WI38 (cell line): ENCODE data around the gene ZFHX3.

Source experiments
- H3K4me3 ChIP-seq: 2 replicates; pipeline ENCODE4 v1.5.1; 2011; ENCODE audit warnings: low read depth, mild to moderate bottlenecking, control low read depth, low read length
- TF ChIP-seq, protein P1 (sequence below): IDR thresholded peaks from 2 replicates; pipeline ENCODE4 v1.5.1; 2012; ENCODE audit warnings: low read depth, mild to moderate bottlenecking, control low read depth, low read length

The ZFHX3 gene

DNA sequence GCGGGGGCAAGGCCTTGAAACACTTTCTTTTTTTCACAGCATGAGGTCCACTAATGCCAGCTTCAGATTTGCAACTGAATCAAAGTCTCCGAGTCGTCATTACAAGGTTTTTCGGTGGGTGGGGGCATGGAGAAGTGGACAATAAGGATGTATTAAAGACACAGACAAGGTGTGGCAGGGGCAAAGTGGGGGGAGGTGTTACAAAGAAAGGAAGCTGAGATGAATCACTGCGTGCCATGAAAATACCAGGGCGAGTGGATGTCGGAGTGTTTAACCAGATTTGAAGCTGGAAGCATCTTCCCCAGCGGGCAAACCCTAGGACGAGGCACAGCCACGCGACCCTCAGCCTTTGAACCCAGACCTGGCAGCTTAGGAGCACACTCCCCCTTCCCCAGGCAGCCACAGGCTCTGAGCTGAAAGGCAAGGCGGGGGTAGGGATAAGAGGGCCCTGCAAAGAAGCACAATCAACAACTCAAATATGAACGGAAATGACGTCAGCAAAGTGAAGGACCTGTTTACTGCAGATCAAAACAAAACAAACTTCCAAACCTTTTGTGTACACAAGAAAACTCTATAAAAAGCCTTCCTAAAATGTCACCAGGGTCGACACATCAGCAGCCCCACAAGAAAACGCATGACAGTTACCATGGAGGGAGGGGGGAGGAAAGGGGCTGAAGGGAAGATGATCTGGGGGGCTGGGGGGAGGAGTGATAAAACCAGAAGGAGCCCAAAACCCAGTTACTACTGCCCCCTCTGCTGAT lies 5.6 kb upstream of the ZFHX3 start:
- H3K4me3 ChIP-seq, result peak overlapping the region; percentile 42
- TF ChIP-seq, protein P1, sequence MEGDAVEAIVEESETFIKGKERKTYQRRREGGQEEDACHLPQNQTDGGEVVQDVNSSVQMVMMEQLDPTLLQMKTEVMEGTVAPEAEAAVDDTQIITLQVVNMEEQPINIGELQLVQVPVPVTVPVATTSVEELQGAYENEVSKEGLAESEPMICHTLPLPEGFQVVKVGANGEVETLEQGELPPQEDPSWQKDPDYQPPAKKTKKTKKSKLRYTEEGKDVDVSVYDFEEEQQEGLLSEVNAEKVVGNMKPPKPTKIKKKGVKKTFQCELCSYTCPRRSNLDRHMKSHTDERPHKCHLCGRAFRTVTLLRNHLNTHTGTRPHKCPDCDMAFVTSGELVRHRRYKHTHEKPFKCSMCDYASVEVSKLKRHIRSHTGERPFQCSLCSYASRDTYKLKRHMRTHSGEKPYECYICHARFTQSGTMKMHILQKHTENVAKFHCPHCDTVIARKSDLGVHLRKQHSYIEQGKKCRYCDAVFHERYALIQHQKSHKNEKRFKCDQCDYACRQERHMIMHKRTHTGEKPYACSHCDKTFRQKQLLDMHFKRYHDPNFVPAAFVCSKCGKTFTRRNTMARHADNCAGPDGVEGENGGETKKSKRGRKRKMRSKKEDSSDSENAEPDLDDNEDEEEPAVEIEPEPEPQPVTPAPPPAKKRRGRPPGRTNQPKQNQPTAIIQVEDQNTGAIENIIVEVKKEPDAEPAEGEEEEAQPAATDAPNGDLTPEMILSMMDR, result no peak

DNA sequence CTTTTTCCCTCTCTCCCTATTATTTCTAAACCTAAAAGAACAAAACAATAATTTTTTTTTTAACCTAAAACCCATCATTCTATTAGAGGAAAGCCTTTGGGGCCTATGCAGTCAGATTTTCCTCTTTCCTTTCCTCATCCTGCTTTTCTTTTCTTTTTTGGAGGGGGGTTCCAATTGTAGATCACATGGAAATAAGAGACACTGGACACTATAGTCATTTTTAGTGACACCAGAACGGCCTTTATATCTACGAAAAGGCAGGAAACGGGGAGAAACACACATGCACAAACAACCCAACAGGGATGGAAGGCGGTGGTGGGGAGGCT lies 5.1 kb upstream of the ZFHX3 start:
- H3K4me3 ChIP-seq, result peak overlapping the region; percentile 42
- TF ChIP-seq, protein P1, result no peak

DNA sequence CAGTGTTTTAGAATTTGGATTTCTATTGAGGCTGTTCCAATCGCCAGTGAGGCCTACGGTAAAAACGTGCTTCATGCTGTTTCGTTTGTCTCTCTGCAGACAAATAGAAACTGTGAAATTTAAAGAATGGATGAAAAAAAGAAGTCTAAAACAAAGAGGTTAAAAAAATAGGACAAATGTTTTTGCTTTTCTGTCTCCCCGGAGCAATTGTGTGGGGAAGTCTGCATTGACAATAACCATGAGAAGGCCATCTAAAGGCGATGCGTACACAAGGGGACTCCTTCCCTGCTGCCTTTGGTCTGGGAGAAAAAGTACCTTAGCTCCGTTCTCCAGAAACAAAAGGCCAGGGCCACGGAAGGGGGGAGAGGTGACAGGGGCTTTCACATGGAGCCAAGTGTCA lies 4.6 kb upstream of the ZFHX3 start:
- TF ChIP-seq, protein P1, result no peak
- H3K4me3 ChIP-seq, result peak overlapping the region; percentile 42

DNA sequence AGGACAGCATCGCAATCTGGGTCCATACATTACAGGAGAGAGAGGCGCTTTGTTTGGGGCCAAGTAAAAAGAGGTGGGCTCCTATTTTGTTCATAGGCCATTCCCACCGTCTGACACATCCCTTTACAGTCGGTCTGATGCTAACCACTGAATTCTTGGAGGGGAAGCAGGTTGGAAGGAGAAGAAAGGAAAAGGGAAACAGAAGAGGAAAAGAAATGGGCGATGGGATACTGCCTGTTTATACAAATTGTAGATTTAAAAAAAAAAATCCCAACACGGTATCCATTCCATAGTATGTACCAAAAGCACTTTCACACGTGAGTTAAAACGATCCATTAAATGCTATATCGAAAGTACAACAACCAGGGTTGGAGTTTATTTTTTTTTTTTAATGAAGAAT lies 4.0 kb upstream of the ZFHX3 start:
- TF ChIP-seq, protein P1, result no peak
- H3K4me3 ChIP-seq, result peak overlapping the region; percentile 37

DNA sequence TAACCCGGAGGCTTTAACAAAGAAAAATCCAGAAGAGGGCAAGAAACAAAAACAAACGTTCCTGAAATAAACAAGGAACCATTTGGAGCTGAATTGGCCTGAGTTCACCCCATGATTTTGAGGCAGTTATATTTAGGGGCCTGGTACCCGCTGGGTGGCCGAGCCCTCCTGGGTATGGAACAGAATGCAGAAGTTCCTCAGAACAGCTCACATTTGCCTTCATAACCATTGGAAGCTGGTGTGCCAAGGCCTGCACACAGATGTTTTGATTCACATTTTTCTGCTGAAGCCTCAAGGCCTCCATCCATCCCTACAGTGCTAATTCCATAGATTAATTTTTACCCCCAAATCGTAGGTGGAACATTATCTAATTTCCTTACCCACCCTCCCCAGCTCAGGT lies 3.3 kb upstream of the ZFHX3 start:
- peak overlapping the region; percentile 3 for H3K4me3 ChIP-seq
- TF ChIP-seq, protein P1, result no peak

DNA sequence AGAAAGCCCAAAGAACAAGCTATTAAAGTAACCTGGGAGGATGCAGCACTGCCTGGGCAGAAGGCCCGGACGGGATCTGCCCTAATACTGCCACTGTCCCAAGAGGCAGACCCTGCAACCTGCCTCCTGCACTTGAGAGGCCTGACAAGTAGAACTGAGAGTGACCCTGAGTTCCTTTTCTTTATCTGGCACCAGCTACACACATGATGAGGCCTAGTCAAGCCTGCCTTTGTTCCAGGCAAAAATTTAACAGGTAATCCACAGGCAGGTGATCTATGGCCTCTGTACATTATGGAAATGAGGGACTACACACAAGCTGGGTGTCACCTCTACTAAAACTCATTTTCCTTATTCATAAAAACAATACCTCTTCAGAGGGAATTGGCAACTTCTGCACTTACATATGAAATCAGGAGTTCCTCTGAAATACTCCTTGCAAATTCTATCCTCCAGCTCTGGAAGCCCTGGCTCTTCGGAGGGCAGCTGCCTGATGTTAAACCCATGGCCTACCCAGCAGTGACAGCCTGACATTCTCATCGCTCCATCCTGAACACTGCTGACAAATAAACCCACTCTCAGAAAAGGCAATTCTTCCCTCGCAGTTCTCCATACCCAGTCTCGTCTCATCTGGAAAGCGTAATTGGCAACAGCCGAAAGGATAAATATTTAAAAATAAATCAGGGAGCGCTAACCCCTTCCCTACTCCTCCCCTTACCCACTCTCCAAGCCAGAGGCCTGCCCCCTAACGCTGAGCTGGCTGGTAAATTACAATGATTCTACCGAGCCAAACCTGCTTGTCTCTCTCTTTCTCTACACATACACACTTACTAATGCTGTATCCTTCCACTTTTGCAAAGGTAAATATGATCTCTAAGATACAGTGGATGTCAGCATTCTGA lies 2.5 kb upstream of the ZFHX3 start:
- peak overlapping the region; percentile 3 for H3K4me3 ChIP-seq

More for the DNA sequence above, 2.5 kb upstream of the ZFHX3 start:
- TF ChIP-seq, protein P1, result no peak
